HG03039 (cell line): ENCODE data around the gene TTLL4.
"Not testable (repeated sequence)": the region's sequence is repeated elsewhere in the genome, so short reads cannot be mapped to it uniquely, and the experiment has no call there.

Source experiments
- ATAC-seq: cut with Tn5 transposase; IDR thresholded peaks from one replicate; pipeline ENCODE4 v1.9.1; 2021; ENCODE audit warnings: mild to moderate bottlenecking, moderate library complexity; ENCODE audit not compliant: unreplicated experiment

TTLL4 gene

DNA sequence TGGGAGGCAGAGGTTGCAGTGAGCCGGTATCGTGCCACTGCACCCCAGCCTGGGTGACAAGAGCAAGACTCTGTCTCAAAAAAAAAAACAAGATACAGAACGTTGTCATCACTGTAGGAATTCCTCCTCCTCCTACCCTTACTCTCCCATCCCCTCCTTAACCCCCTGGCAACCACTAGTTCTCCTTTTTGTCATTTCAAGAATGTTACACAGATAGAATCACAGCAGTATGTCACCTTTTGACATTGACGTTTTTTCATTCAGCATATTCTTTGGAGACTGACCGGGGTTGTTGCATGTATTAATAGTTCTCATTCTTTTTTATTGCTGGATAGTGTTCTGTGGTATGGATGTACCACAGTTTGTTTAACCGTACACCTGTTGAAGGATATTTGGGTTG is 32.4 kb downstream of the TTLL4 start:
- ATAC-seq: no peak

GRCh38 chr2:218744615-218745014 is 34.0 kb downstream of the TTLL4 start:
- ATAC-seq: no peak

DNA sequence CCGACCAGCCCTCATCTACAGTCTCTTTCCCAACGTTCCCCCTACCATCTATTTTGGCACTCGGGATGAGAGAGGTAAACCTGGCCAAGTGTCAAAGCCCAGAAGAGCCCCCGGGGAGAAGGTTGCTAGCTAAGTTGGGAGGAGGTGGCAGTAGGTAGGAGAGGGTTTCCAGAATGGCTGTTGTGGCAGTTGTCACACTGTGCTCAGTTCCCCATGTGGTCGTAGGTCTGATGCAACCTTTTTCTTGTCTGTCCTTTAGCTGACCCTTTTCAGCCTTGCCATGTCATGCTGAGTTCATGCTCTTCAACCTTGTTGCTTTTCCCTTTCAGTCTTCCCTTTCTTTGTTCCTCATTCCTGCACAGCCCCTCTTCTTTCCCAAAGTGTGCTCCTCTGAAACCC is 34.5 kb downstream of the TTLL4 start:
- ATAC-seq: no peak

GRCh38 chr2:218745559-218746469 is 35.2 kb downstream of the TTLL4 start:
- ATAC-seq: no peak

- ATAC-seq: no peak
These were observed 35.8 kb downstream of the TTLL4 start for GRCh38 chr2:218746470-218746795.

GRCh38 chr2:218746960-218747359 is 36.3 kb downstream of the TTLL4 start:
- no peak for ATAC-seq

DNA sequence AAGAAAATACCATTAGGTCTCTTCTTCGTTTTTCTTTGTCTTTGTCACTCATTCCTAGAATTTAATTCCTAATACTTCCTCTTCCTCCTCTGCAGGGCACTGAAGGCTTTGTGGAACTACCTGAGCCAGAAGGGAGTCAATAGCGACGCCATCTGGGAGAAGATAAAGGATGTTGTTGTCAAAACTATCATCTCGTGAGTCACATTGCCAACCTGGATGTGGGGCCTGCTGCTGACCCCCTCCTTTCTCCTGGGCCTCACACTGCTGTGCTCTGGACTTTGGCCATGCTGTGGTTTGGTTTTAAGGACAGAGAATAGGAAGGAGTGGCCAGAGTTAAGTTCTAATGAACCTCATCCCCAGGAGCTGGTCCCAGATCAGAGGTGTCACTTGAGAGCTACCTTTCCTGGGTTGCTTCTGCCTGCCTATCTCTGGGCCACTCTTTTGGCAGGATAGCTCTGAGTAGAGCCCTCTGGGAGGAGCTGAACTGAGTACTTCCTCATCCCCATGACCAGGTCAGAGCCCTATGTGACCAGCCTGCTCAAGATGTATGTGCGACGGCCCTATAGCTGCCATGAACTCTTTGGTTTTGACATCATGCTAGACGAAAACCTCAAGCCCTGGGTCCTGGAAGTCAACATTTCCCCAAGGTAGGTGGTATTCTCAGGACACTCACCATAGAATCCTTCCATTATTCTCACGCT is 38.3 kb downstream of the TTLL4 start:
- no peak for ATAC-seq

DNA sequence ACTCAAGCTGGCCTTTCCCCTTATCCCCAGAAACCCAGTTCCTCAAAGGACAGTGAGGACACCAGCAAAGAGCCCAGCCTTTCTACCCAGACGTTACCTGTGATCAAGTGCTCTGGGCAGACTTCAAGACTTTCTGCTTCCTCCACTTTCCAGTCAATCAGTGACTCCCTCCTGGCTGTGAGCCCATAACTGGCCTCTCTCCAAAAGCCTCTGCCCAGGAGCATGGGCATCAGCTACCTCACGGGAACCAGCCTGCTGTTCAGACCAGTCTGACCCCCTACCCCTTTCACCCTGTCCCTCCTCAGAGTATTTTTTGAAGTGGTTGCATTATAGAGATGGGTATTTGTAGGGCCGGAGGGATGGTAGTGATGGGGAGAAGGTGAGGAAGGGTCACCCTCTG is 43.6 kb downstream of the TTLL4 start:
- no peak for ATAC-seq

GRCh38 chr2:218754781-218755180 is 44.1 kb downstream of the TTLL4 start:
- no peak for ATAC-seq

GRCh38 chr2:218755198-218755566 is 44.5 kb downstream of the TTLL4 start:
- no peak for ATAC-seq

- no peak for ATAC-seq
These were observed 45.2 kb downstream of the TTLL4 start for GRCh38 chr2:218755567-218756404.

DNA sequence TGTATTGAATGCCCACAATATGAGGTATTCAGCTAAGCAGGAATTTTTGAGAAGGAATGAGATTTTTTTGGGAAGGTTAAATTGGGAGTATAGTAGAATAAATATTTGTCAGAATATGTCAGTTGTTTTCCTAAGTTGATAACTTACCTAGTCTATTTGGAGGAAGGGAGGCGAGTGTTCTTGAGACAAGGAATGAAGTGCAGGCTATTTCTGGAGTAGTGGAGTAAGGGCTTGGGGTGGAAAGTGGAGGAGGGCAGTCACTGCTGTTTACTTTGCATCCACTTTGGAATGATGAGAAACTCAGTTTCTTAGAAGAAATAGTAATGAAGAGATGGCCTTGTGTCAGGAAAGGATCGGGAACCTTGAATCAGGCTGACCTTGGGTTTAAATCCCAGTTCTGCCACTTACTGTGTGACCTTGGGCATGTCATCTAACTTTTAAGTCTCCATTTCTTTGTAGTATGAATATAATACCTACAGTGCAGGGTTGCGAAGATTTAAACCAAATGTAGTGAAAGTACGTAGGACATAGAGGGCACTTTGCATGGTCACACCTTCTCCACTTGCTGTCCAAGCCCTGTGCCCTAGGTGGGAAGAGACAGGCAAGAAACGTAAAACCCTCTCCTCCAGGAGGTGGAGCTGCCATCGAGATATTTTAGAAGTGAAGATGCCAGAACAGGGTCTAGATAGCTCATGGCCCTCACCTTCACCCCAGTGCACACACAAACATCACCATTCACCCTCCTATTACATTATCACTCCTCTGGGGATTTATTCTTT is 46.2 kb downstream of the TTLL4 start:
- ATAC-seq: no peak

DNA sequence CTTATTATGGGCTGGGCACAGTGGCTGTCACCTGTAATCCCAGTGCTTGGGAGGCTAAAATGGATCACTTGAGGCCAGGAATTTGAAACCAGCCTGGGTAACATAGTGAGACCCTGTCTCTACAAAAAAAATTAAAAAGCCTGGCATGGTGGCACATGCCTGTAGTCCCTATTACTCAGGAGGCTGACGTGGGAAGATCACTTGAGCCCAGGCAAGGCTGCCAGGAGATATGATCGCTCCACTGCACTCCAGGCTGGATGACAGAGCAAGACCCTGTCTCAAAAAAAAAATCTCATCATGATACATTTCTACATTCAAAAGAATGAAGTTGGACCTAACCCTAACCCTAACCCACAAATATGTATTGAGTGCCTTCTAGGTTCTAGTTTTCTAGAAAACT is 51.2 kb downstream of the TTLL4 start:
- ATAC-seq: no peak

GRCh38 chr2:218772759-218773158 is 62.1 kb downstream of the TTLL4 start:
- not testable (repeated sequence) for ATAC-seq

DNA sequence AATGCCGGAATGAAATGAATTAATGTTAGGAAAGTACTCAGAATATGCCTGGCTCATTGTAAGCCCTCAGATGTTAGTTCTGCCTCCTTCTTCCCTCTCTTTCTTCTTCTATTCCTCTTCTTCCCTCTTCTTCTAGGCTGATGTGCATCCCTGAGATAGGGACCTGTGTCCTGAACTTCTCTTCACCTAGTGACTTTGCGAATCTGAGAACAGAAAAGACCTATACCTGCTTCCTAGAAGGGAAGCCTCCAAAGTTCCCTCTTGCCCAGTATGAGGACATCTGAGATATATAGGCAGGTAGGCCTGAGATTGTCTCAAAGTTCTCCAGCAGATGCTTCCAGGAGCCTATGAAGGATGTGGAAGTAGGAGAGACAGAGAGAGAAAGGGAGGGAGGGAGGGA is 63.2 kb downstream of the TTLL4 start:
- no peak for ATAC-seq

GRCh38 chr2:218776488-218776887 is 65.9 kb downstream of the TTLL4 start:
- no peak for ATAC-seq

GRCh38 chr2:218777276-218777990 is 66.8 kb downstream of the TTLL4 start:
- no peak for ATAC-seq

GRCh38 chr2:218780046-218780445 is 69.4 kb downstream of the TTLL4 start:
- ATAC-seq: no peak

- ATAC-seq: no peak
These were observed 70.4 kb downstream of the TTLL4 start for GRCh38 chr2:218780851-218781690.
